GM19397 (cell line): Measurements from ENCODE around the gene MYNN.
A peak's percentile ranks its signal among the peaks of the same experiment; 100 is the strongest.
"Not testable (repeated sequence)": the region's sequence is repeated elsewhere in the genome, so short reads cannot be mapped to it uniquely, and the experiment has no call there.

Source experiments
- ATAC-seq: cut with Tn5 transposase; IDR thresholded peaks from one replicate; pipeline ENCODE4 v1.9.1; 2021; ENCODE audit warnings: mild to moderate bottlenecking, moderate library complexity; ENCODE audit not compliant: unreplicated experiment

MYNN gene

GRCh38 chr3:169772897-169773816 lies at the start of gene MYNN:
MYNN (plus strand) TSS chr3:169773396; CDS start chr3:169774296, 900 bp downstream.
- ATAC-seq, result peak; percentile 83

GRCh38 chr3:169731857-169732256 lies 41.3 kb upstream of the MYNN start:
- not testable (repeated sequence) for ATAC-seq

- ATAC-seq, result no peak
Measured at GRCh38 chr3:169739067-169739466, 34.1 kb upstream of the MYNN start.

- no peak for ATAC-seq
Measured at GRCh38 chr3:169744366-169745054, 28.7 kb upstream of the MYNN start.

GRCh38 chr3:169746924-169747323 lies 26.3 kb upstream of the MYNN start:
- no peak for ATAC-seq

- ATAC-seq, result no peak
Measured at GRCh38 chr3:169748670-169749069, 24.5 kb upstream of the MYNN start.

GRCh38 chr3:169750665-169751064 lies 22.5 kb upstream of the MYNN start:
- no peak for ATAC-seq

GRCh38 chr3:169751875-169752274 lies 21.3 kb upstream of the MYNN start:
- ATAC-seq, result no peak

GRCh38 chr3:169754711-169755110 lies 18.5 kb upstream of the MYNN start:
- no peak for ATAC-seq

- ATAC-seq, result no peak
Measured at GRCh38 chr3:169755488-169755887, 17.7 kb upstream of the MYNN start.

- no peak for ATAC-seq
Measured at GRCh38 chr3:169758359-169758994, 14.7 kb upstream of the MYNN start.

GRCh38 chr3:169759256-169759655 lies 13.9 kb upstream of the MYNN start:
- ATAC-seq, result peak; percentile 42

- ATAC-seq, result no peak
Measured at GRCh38 chr3:169760479-169760878, 12.7 kb upstream of the MYNN start.

GRCh38 chr3:169764312-169764881 lies 8.8 kb upstream of the MYNN start:
- peak; percentile 29 for ATAC-seq

GRCh38 chr3:169764882-169765612 lies 8.1 kb upstream of the MYNN start, which contains the start of gene TERC:
TERC (minus strand) TSS chr3:169765060.
- peak; percentile 75 for ATAC-seq

- ATAC-seq, result peak; percentile 31
Measured at GRCh38 chr3:169769287-169770181, 3.7 kb upstream of the MYNN start, which contains the start of gene ACTRT3. ACTRT3 (minus strand) TSS chr3:169769561; CDS start chr3:169769520, 41 bp downstream.

GRCh38 chr3:169771497-169772304 lies 1.5 kb upstream of the MYNN start:
- no peak for ATAC-seq

GRCh38 chr3:169772305-169772896 lies 795 bp upstream of the MYNN start:
- peak; percentile 12 for ATAC-seq
